Measurements from ENCODE around the gene GSTK1. TPM values are rescaled to one million over a fixed set of nuclear protein-coding genes. Genes with fewer than 3 reads are reported as not detected.

GSTK1 gene
- polyA plus RNA-seq, 1 donor from 2014 or later: 12.8 TPM

- H3F3A ChIP-seq (ENCODE audit: insufficient read depth, low read length, poor library complexity, severe bottlenecking): no peaks in the 10 kb centered on the region
- H3K9me2 ChIP-seq (ENCODE audit: insufficient read depth, low read length): no peaks in the 10 kb centered on the region
- H2AFZ ChIP-seq (ENCODE audit: low read depth, low read length): no peak overlapping the region
- no peak overlapping the region for H3K4me2 ChIP-seq (ENCODE audit: low read length)
- no peak overlapping the region for H3K4me3 ChIP-seq (ENCODE audit: low read length)
- no peaks in the 10 kb centered on the region for H3K9me3 ChIP-seq (ENCODE audit: low read length)
- no peaks in the 10 kb centered on the region for H3K79me2 ChIP-seq (replicated peaks; ENCODE audit: insufficient read depth, low read length)
- H4K20me1 ChIP-seq (ENCODE audit: insufficient read depth): no peaks in the 10 kb centered on the region
- peaks cover 42% of the 10 kb centered on the region for H3K36me3 ChIP-seq (ENCODE audit: insufficient read depth, low read length)
- H3K9ac ChIP-seq (ENCODE audit: low read length): no peak overlapping the region
- TF ChIP-seq EP300 (conservative IDR thresholded peaks at IDR 0.05; ENCODE audit: poor library complexity, severe bottlenecking) (no peak), TAF1 (IDR thresholded peaks at IDR 0.05; ENCODE audit: low read depth) (no peak), SMC3 (conservative IDR thresholded peaks at IDR 0.05; ENCODE audit: poor library complexity) (no peak), POLR2AphosphoS5 (IDR thresholded peaks at IDR 0.05) (no peak), REST (IDR thresholded peaks at IDR 0.05; ENCODE audit: borderline replicate concordance) (no peak), RAD21 (conservative IDR thresholded peaks at IDR 0.05) (no peak), EZH2 (IDR thresholded peaks at IDR 0.05; ENCODE audit: borderline replicate concordance, insufficient read depth, low read length, poor library complexity, severe bottlenecking) (no peak), MXI1 (conservative IDR thresholded peaks at IDR 0.05; ENCODE audit: poor library complexity, severe bottlenecking) (no peak)
- TF ChIP-seq, protein P1, sequence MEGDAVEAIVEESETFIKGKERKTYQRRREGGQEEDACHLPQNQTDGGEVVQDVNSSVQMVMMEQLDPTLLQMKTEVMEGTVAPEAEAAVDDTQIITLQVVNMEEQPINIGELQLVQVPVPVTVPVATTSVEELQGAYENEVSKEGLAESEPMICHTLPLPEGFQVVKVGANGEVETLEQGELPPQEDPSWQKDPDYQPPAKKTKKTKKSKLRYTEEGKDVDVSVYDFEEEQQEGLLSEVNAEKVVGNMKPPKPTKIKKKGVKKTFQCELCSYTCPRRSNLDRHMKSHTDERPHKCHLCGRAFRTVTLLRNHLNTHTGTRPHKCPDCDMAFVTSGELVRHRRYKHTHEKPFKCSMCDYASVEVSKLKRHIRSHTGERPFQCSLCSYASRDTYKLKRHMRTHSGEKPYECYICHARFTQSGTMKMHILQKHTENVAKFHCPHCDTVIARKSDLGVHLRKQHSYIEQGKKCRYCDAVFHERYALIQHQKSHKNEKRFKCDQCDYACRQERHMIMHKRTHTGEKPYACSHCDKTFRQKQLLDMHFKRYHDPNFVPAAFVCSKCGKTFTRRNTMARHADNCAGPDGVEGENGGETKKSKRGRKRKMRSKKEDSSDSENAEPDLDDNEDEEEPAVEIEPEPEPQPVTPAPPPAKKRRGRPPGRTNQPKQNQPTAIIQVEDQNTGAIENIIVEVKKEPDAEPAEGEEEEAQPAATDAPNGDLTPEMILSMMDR (IDR thresholded peaks at IDR 0.05; ENCODE audit: poor library complexity, severe bottlenecking): no peak
- no peak overlapping the region for H3K27ac ChIP-seq (ENCODE audit: low read length)
- no peaks in the 10 kb centered on the region for H3K27me3 ChIP-seq (ENCODE audit: insufficient read depth, low read depth, low read length)
Measured at GRCh38 chr7:143303733-143304132, 40.5 kb downstream of the GSTK1 start.

DNA sequence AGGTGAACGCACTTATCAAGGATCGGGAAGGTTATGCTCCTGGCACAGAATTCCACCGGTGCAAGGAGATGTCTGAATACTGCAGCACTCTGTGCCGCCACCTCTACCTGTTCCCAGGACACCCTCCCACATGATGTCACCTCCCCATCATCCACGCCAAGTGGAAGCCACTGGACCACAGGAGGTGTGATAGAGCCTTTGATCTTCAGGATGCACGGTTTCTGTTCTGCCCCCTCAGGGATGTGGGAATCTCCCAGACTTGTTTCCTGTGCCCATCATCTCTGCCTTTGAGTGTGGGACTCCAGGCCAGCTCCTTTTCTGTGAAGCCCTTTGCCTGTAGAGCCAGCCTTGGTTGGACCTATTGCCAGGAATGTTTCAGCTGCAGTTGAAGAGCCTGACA, 41.7 kb downstream of the GSTK1 start:
- Histone ChIP-seq H3K79me2 (replicated peaks; ENCODE audit: insufficient read depth, low read length) (no peaks in the 10 kb centered on the region), H3K27me3 (ENCODE audit: insufficient read depth, low read depth, low read length) (no peaks in the 10 kb centered on the region), H3K27ac (ENCODE audit: low read length) (no peak overlapping the region), H2AFZ (ENCODE audit: low read depth, low read length) (no peak overlapping the region), H3K4me3 (ENCODE audit: low read length) (no peak overlapping the region), H3K36me3 (ENCODE audit: insufficient read depth, low read length) (peaks cover 37% of the 10 kb centered on the region), H3K9me3 (ENCODE audit: low read length) (no peaks in the 10 kb centered on the region), H3K9ac (ENCODE audit: low read length) (no peak overlapping the region), H3K9me2 (ENCODE audit: insufficient read depth, low read length) (no peaks in the 10 kb centered on the region), H3F3A (ENCODE audit: insufficient read depth, low read length, poor library complexity, severe bottlenecking) (no peaks in the 10 kb centered on the region), H4K20me1 (ENCODE audit: insufficient read depth) (no peaks in the 10 kb centered on the region), H3K4me2 (ENCODE audit: low read length) (no peak overlapping the region)
- TF ChIP-seq SMC3 (conservative IDR thresholded peaks at IDR 0.05; ENCODE audit: poor library complexity) (no peak), EP300 (conservative IDR thresholded peaks at IDR 0.05; ENCODE audit: poor library complexity, severe bottlenecking) (no peak), TAF1 (IDR thresholded peaks at IDR 0.05; ENCODE audit: low read depth) (no peak), EZH2 (IDR thresholded peaks at IDR 0.05; ENCODE audit: borderline replicate concordance, insufficient read depth, low read length, poor library complexity, severe bottlenecking) (no peak), RAD21 (conservative IDR thresholded peaks at IDR 0.05) (no peak), POLR2AphosphoS5 (IDR thresholded peaks at IDR 0.05) (no peak), REST (IDR thresholded peaks at IDR 0.05; ENCODE audit: borderline replicate concordance) (no peak)
- TF ChIP-seq, protein P1 (IDR thresholded peaks at IDR 0.05; ENCODE audit: poor library complexity, severe bottlenecking): no peak

Data from neural cell (in vitro differentiated cells).